HG02642 (cell line): Measurements from ENCODE around the gene DNM2.
A peak's percentile ranks its signal among the peaks of the same experiment; 100 is the strongest.

Experiments used
- ATAC-seq: cut with Tn5 transposase; IDR thresholded peaks from one replicate; pipeline ENCODE4 v1.9.1; 2021; ENCODE audit warnings: mild to moderate bottlenecking; ENCODE audit not compliant: unreplicated experiment, poor library complexity

Gene DNM2

GRCh38 chr19:10688545-10689280, 29.2 kb upstream of the DNM2 start:
- ATAC-seq: no peak

- ATAC-seq: no peak
Observed at GRCh38 chr19:10690341-10690781, 27.5 kb upstream of the DNM2 start.

- no peak for ATAC-seq
Observed at GRCh38 chr19:10691178-10691881, 26.5 kb upstream of the DNM2 start.

GRCh38 chr19:10691883-10692282, 26.0 kb upstream of the DNM2 start:
- ATAC-seq: no peak

- ATAC-seq: no peak
Observed at GRCh38 chr19:10692673-10693264, 25.1 kb upstream of the DNM2 start.

GRCh38 chr19:10694706-10695307, 23.1 kb upstream of the DNM2 start:
- no peak for ATAC-seq

GRCh38 chr19:10695401-10696398, 22.2 kb upstream of the DNM2 start:
- ATAC-seq: peak; percentile 86

GRCh38 chr19:10699650-10700335, 18.1 kb upstream of the DNM2 start:
- ATAC-seq: no peak

GRCh38 chr19:10701955-10702525, 15.8 kb upstream of the DNM2 start:
- ATAC-seq: peak; percentile 28

- ATAC-seq: no peak
Observed at GRCh38 chr19:10706990-10707389, 10.9 kb upstream of the DNM2 start.

GRCh38 chr19:10707440-10707839, 10.4 kb upstream of the DNM2 start:
- ATAC-seq: no peak

- ATAC-seq: no peak
Observed at GRCh38 chr19:10708291-10708690, 9.6 kb upstream of the DNM2 start.

GRCh38 chr19:10712045-10712444, 5.8 kb upstream of the DNM2 start:
- no peak for ATAC-seq

GRCh38 chr19:10712754-10713153, 5.1 kb upstream of the DNM2 start:
- no peak for ATAC-seq

- ATAC-seq: no peak
Observed at GRCh38 chr19:10713317-10713716, 4.6 kb upstream of the DNM2 start.

GRCh38 chr19:10717054-10717355, 874 bp upstream of the DNM2 start:
- ATAC-seq: no peak

- peak; percentile 19 for ATAC-seq
Observed at GRCh38 chr19:10718205-10719196, 622 bp downstream of the DNM2 start.

- no peak for ATAC-seq
Observed at GRCh38 chr19:10719466-10719961, 1.6 kb downstream of the DNM2 start.
